AG20443 (cell line): Measurements from ENCODE around the gene PNMA8B.
A peak's percentile ranks its signal among the peaks of the same experiment; 100 is the strongest.

Experiments used
- DNase-seq: peaks from one replicate; pipeline ENCODE4 v3.0.0; 2012; ENCODE audit warnings: low spot score, mixed read lengths

The PNMA8B gene

GRCh38 chr19:46487802-46488445 lies 7.7 kb downstream of the PNMA8B start:
- DNase-seq = peak; percentile 90

- no peak for DNase-seq
Measured at GRCh38 chr19:46487178-46487801, 8.4 kb downstream of the PNMA8B start.

GRCh38 chr19:46486358-46486757 lies 9.3 kb downstream of the PNMA8B start:
- no peak for DNase-seq

- no peak for DNase-seq
Measured at GRCh38 chr19:46484656-46485055, 11.0 kb downstream of the PNMA8B start.

- no peak for DNase-seq
Measured at GRCh38 chr19:46482631-46483030, 13.0 kb downstream of the PNMA8B start.

- DNase-seq = no peak
Measured at GRCh38 chr19:46481947-46482346, 13.7 kb downstream of the PNMA8B start.

GRCh38 chr19:46481223-46481848 lies 14.3 kb downstream of the PNMA8B start:
- DNase-seq = no peak

- no peak for DNase-seq
Measured at GRCh38 chr19:46480415-46480814, 15.3 kb downstream of the PNMA8B start.

- DNase-seq = no peak
Measured at GRCh38 chr19:46478356-46478986, 17.2 kb downstream of the PNMA8B start.

- DNase-seq = no peak
Measured at GRCh38 chr19:46475986-46476385, 19.7 kb downstream of the PNMA8B start.

GRCh38 chr19:46474211-46474610 lies 21.5 kb downstream of the PNMA8B start:
- no peak for DNase-seq

GRCh38 chr19:46472592-46472991 lies 23.1 kb downstream of the PNMA8B start:
- DNase-seq = no peak

- no peak for DNase-seq
Measured at GRCh38 chr19:46471811-46472543, 23.7 kb downstream of the PNMA8B start.

GRCh38 chr19:46471116-46471733 lies 24.4 kb downstream of the PNMA8B start, which contains the start of gene PNMA8A:
Gene PNMA8A (minus strand): TSS chr19:46471563. CDS start chr19:46471035, 528 bp downstream.
- peak; percentile 87 for DNase-seq

GRCh38 chr19:46470376-46470775 lies 25.3 kb downstream of the PNMA8B start:
- no peak for DNase-seq

GRCh38 chr19:46469541-46470185 lies 26.0 kb downstream of the PNMA8B start:
- DNase-seq = no peak

- peak; percentile 86 for DNase-seq
Measured at GRCh38 chr19:46466536-46467196, 29.0 kb downstream of the PNMA8B start.

GRCh38 chr19:46463516-46463915 lies 32.2 kb downstream of the PNMA8B start:
- DNase-seq = no peak

GRCh38 chr19:46461537-46461936 lies 34.1 kb downstream of the PNMA8B start:
- no peak for DNase-seq

GRCh38 chr19:46460981-46461380 lies 34.7 kb downstream of the PNMA8B start:
- no peak for DNase-seq

GRCh38 chr19:46460055-46460454 lies 35.6 kb downstream of the PNMA8B start:
- DNase-seq = no peak
